Calu3 (cell line): ENCODE measurements around the gene SLC26A6. TPM values are rescaled to one million over a fixed set of nuclear protein-coding genes. Genes with fewer than 3 reads are reported as not detected.
A peak's percentile ranks its signal among the peaks of the same experiment; 100 is the strongest.

Experiments used
- Bru-seq: library from RNA; stranded (reverse); fragments of 400-500 nt; gene quantifications from one replicate; lab custom pipeline; 2021; lab: Mats Ljungman, UMichigan
- BruChase-seq, 2 experiments: library from RNA; stranded (reverse); fragments of 400-500 nt; gene quantifications; one replicate each; lab custom pipeline; 2021; lab: Mats Ljungman, UMichigan
- BruUV-seq: library from RNA; stranded (reverse); fragments of 400-500 nt; replicated peaks from 2 replicates; lab custom pipeline; 2021; lab: Mats Ljungman, UMichigan
- CTCF ChIA-PET: fragments of 300-600 bp; sonication (Branson Sonifier 250); formaldehyde crosslinking; loops from one replicate; lab custom pipeline; 2022; ENCODE audit warnings: antibody characterized with exemption; lab: Charles Lee
- DNase-seq: peaks from one replicate; pipeline ENCODE4 v3.0.0; 2022
- H3K27ac Mint-ChIP-seq: one replicate; pipeline ENCODE4 v1.8.0; 2022; ENCODE audit warnings: mixed read lengths; ENCODE audit not compliant: unreplicated experiment
- H3K27me3 Mint-ChIP-seq: one replicate; pipeline ENCODE4 v1.8.0; 2022; ENCODE audit warnings: mixed read lengths; ENCODE audit not compliant: unreplicated experiment
- H3K36me3 Mint-ChIP-seq: one replicate; pipeline ENCODE4 v1.8.0; 2022; ENCODE audit warnings: mild to moderate bottlenecking, moderate library complexity, mixed read lengths; ENCODE audit not compliant: insufficient read depth, unreplicated experiment
- H3K4me1 Mint-ChIP-seq: one replicate; pipeline ENCODE4 v1.8.0; 2022; ENCODE audit warnings: mild to moderate bottlenecking, low read depth, mixed read lengths; ENCODE audit not compliant: unreplicated experiment
- H3K4me3 Mint-ChIP-seq: one replicate; pipeline ENCODE4 v1.8.0; 2022; ENCODE audit warnings: mild to moderate bottlenecking, low read depth, moderate library complexity, mixed read lengths; ENCODE audit not compliant: unreplicated experiment
- H3K9me3 Mint-ChIP-seq: one replicate; pipeline ENCODE4 v1.8.0; 2022; ENCODE audit warnings: low read depth, mixed read lengths; ENCODE audit not compliant: unreplicated experiment
- intact Hi-C: fragments of 100-400 bp; cut with micrococcal nuclease; formaldehyde crosslinking; loops from one replicate; pipeline ENCODE4 v1.10.0; 2022; ENCODE audit not compliant: unreplicated experiment
- long read RNA-seq: library from polyadenylated mRNA; stranded (forward); transcript quantifications from one replicate; pipeline ENCODE4 v2.0.0, GENCODE V29; 2022
- total RNA-seq: library from RNA; stranded (reverse); gene quantifications from 2 replicates; pipeline ENCODE4 v1.2.3, GENCODE V29; 2022
- TF ChIP-seq, protein P1 (sequence below): fragments of 200-600 bp; IDR thresholded peaks from one replicate; pipeline ENCODE4 v1.8.0; 2022; ENCODE audit warnings: antibody characterized with exemption; ENCODE audit not compliant: unreplicated experiment

Gene SLC26A6, protein sequence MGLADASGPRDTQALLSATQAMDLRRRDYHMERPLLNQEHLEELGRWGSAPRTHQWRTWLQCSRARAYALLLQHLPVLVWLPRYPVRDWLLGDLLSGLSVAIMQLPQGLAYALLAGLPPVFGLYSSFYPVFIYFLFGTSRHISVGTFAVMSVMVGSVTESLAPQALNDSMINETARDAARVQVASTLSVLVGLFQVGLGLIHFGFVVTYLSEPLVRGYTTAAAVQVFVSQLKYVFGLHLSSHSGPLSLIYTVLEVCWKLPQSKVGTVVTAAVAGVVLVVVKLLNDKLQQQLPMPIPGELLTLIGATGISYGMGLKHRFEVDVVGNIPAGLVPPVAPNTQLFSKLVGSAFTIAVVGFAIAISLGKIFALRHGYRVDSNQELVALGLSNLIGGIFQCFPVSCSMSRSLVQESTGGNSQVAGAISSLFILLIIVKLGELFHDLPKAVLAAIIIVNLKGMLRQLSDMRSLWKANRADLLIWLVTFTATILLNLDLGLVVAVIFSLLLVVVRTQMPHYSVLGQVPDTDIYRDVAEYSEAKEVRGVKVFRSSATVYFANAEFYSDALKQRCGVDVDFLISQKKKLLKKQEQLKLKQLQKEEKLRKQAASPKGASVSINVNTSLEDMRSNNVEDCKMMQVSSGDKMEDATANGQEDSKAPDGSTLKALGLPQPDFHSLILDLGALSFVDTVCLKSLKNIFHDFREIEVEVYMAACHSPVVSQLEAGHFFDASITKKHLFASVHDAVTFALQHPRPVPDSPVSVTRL
- total RNA-seq (21.6 and 27.0 TPM in 2 replicates), Bru-seq, nascent RNA (percentile 38 among the genes with signal in this experiment), BruChase-seq, experiment 1, labeled RNA remaining after a 6-hour chase (percentile 52 among the genes with signal in this experiment), BruChase-seq, experiment 2, labeled RNA remaining after a 2-hour chase (percentile 61 among the genes with signal in this experiment)
- long read RNA-seq, partial matches to known transcripts: 2 of 11 reads
- long read RNA-seq, other reads (novel, unspliced or antisense): 5 of 11 reads

DNA sequence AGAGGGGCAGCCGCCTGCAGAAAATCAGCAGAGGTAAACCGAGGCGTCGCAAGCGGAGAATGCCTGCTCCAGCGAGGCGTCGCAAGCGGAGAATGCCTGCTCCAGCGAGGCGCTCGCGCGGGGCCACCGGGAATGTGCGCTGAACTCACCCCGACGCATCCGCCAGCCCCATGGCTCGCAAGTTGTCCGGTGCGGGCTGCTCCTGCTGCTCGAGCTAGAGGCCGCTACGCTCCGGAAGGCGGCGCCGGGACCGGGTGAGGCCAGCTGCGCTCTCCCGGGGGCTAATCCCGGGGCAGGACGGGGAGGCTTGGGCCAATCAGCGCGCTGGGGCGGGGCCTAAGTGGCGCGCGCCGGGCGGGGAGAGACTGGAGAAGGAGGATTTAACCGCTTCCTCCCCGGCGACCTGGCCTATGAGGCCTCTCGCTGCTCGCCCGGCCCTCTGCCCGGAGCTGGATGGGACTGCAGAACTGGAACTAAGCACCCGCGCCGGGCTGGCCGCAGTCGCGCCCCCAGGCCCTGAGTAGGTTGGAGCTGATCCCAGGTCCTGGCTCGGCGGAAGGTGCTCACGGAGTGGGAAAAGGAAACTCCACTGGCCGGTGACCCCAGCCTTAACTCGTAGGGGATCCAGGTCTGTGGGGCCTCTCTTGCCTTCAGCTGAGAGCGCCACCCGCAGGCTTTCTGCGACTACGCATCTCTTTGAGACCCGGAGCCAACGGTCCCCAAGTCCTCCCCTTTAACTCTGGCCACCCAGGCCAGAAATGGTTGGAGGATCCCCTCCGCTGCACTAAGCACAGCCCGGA, at the start of gene SLC26A6:
Gene SLC26A6, minus strand, starts transcription at position 240 of the 800 bp plus-strand sequence. Its CDS starts 68 bp downstream, at position 172.
- no peaks in the 10 kb centered on the region for H3K27me3 Mint-ChIP-seq
- BruUV-seq: no TSS peak
- peak within 1 kb of the TSS; percentile 72 for H3K4me3 Mint-ChIP-seq
- CTCF ChIA-PET: interaction anchor here (0.7 to 1.9 kb wide), 6 partner anchors 11 to 162 kb away, joined by 3 to 7 read pairs (median 4); partner anchors contain the start of genes CELSR3 and UQCRC1
- H3K27ac Mint-ChIP-seq: no peak within 1 kb of the TSS
- intact Hi-C loops: loop anchor here (1.0 kb wide), 1 partner anchor 28 kb away; no protein-coding TSS in a partner anchor
- DNase-seq: peak; percentile 97
- H3K9me3 Mint-ChIP-seq: no peaks in the 10 kb centered on the region
- no peaks in the 10 kb centered on the region for H3K4me1 Mint-ChIP-seq
- H3K36me3 Mint-ChIP-seq: peaks cover 40% of the 10 kb centered on the region
- TF ChIP-seq, protein P1, sequence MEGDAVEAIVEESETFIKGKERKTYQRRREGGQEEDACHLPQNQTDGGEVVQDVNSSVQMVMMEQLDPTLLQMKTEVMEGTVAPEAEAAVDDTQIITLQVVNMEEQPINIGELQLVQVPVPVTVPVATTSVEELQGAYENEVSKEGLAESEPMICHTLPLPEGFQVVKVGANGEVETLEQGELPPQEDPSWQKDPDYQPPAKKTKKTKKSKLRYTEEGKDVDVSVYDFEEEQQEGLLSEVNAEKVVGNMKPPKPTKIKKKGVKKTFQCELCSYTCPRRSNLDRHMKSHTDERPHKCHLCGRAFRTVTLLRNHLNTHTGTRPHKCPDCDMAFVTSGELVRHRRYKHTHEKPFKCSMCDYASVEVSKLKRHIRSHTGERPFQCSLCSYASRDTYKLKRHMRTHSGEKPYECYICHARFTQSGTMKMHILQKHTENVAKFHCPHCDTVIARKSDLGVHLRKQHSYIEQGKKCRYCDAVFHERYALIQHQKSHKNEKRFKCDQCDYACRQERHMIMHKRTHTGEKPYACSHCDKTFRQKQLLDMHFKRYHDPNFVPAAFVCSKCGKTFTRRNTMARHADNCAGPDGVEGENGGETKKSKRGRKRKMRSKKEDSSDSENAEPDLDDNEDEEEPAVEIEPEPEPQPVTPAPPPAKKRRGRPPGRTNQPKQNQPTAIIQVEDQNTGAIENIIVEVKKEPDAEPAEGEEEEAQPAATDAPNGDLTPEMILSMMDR: no peak

DNA sequence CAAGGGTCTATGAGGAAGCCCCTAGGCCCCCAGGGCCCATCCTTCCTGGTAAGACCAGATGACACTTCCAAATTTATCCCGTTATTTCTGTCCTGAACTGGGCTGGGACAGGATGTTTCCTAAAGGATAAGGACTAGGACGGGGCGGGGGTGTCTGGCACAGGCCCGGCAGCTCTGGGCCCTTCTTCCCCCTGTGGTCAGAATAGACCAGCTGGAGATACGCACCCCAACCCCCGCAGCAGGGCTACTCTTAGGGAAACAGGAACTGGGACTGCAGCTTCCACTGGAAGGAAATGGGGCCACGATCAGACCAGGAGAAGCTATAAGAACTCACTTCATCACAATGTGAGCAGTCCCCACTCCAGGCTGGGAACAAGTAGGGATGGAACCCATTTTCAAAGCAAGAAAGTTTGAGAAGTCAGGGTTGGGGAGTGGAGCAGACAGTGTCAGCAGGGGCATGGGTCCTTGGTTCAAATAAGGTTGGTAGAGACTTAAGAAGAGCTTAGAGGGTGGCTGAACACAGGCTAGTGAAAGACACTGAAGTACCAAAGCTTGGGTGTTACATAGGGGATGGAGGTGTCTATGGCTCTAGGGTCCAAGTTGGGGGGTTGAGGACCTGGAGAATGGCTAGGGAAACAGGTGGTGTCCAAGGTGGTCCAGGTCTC, 49.4 kb upstream of the SLC26A6 start:
- Mint-ChIP-seq H3K9me3 (no peaks in the 10 kb centered on the region), H3K36me3 (peaks cover 48% of the 10 kb centered on the region), H3K4me3 (peak overlapping the region; percentile 82), H3K27ac (peak overlapping the region; percentile 31), H3K27me3 (no peaks in the 10 kb centered on the region), H3K4me1 (peaks cover 29% of the 10 kb centered on the region)
- intact Hi-C loops: no loop called here
- CTCF ChIA-PET: interaction anchor here (0.6 to 0.9 kb wide), 2 partner anchors 32 to 90 kb away, joined by 3 to 6 read pairs; partner anchors contain the start of gene IP6K2
- DNase-seq: no peak
- TSS peak; percentile 45 for BruUV-seq
- TF ChIP-seq, protein P1: no peak

DNA sequence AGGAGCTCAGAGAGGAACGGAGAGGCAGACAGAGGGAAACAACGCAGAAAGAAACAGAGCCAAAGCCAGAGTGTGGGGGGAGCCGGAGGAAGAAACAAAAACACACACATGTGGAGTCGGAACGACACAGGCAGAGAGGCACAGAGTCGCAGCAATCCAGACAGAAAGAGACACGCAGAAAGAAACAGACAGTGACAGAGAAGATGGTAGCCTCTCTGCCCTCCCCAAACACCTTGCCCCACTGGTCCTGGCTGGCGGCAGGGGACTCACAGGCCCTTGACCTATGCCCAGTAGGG, 48.7 kb upstream of the SLC26A6 start:
- DNase-seq: no peak
- CTCF ChIA-PET: interaction anchor here (0.9 kb wide), 1 partner anchor 33 kb away, joined by 3 read pairs; the partner anchor contains the start of gene IP6K2
- H3K27me3 Mint-ChIP-seq: no peaks in the 10 kb centered on the region
- intact Hi-C loops: no loop called here
- H3K27ac Mint-ChIP-seq: peak overlapping the region; percentile 2
- no peaks in the 10 kb centered on the region for H3K9me3 Mint-ChIP-seq
- peaks cover 29% of the 10 kb centered on the region for H3K4me1 Mint-ChIP-seq
- peaks cover 46% of the 10 kb centered on the region for H3K36me3 Mint-ChIP-seq
- H3K4me3 Mint-ChIP-seq: peak overlapping the region; percentile 2
- BruUV-seq: no TSS peak
- TF ChIP-seq, protein P1: no peak
